DND-41 (cell line): ENCODE measurements around the gene NTRK1.

Source experiments
- ATAC-seq: fragments of 200-7000 bp; cut with Tn5 transposase; 3 replicates; pipeline ENCODE4 v1.9.1; 2021; ENCODE audit warnings: low read depth; ENCODE audit not compliant: insufficient read depth
- DNase-seq: peaks from one replicate; pipeline ENCODE4 v3.0.0-alpha.2; 2020
- H2AFZ ChIP-seq: 2 replicates; pipeline ENCODE4 v1.6.0; 2012; ENCODE audit warnings: low read depth, low read length
- H3K27ac ChIP-seq: 2 replicates; pipeline ENCODE4 v1.5.1; 2012; ENCODE audit warnings: low read length, inconsistent platforms
- H3K27me3 ChIP-seq: fragments of 200-600 bp; sonication (generic); 2 replicates; pipeline ENCODE4 v1.6.0; 2012; ENCODE audit warnings: low read length, mild to moderate bottlenecking, inconsistent platforms; ENCODE audit not compliant: insufficient read depth, poor library complexity
- H3K36me3 ChIP-seq: 2 replicates; pipeline ENCODE4 v1.5.1; 2012; ENCODE audit warnings: low read length, inconsistent platforms; ENCODE audit not compliant: insufficient read depth
- H3K4me1 ChIP-seq: 2 replicates; pipeline ENCODE4 v1.5.1; 2012; ENCODE audit warnings: mild to moderate bottlenecking, low read length; ENCODE audit not compliant: insufficient read depth
- H3K4me2 ChIP-seq: 2 replicates; pipeline ENCODE4 v1.6.0; 2012; ENCODE audit warnings: mild to moderate bottlenecking, moderate library complexity, low read length, inconsistent platforms; ENCODE audit not compliant: insufficient read depth
- H3K4me3 ChIP-seq, 2 experiments: fragments of 200-600 bp in 1 of 2; shearing (Covaris generic) in 1 of 2; 2 replicates each; pipeline ENCODE4 v1.5.1; 2012 to 2016; ENCODE audit warnings: inconsistent platforms in 2 of 2, low read length in 2 of 2, mild to moderate bottlenecking in 2 of 2, low read depth in 1 of 2, moderate library complexity in 1 of 2
- H3K79me2 ChIP-seq: 2 replicates; pipeline ENCODE4 v1.6.0; 2012; ENCODE audit warnings: low read length, inconsistent platforms; ENCODE audit not compliant: insufficient read depth
- H3K9ac ChIP-seq: 2 replicates; pipeline ENCODE4 v1.6.0; 2012; ENCODE audit warnings: low read depth, mild to moderate bottlenecking, inconsistent platforms, low read length, moderate library complexity
- H3K9me3 ChIP-seq: 2 replicates; pipeline ENCODE4 v1.5.1; 2012; ENCODE audit warnings: low read length, moderate library complexity, mild to moderate bottlenecking, inconsistent platforms; ENCODE audit not compliant: insufficient read depth, severe bottlenecking
- H4K20me1 ChIP-seq: 2 replicates; pipeline ENCODE4 v1.6.0; 2012; ENCODE audit warnings: low read length; ENCODE audit not compliant: insufficient read depth
- CTCF ChIP-seq: IDR thresholded peaks from 2 replicates; pipeline ENCODE4 v1.5.1; 2012; ENCODE audit warnings: borderline replicate concordance, low read length, moderate library complexity, mild to moderate bottlenecking; ENCODE audit not compliant: poor library complexity, severe bottlenecking; ENCODE audit errors: extremely low read depth
- EZH2 ChIP-seq: IDR thresholded peaks from 3 replicates; pipeline ENCODE4 v1.6.1; 2012; ENCODE audit warnings: borderline replicate concordance, low read depth, mild to moderate bottlenecking, moderate library complexity, low read length, inconsistent platforms; ENCODE audit not compliant: severe bottlenecking

NTRK1 gene

DNA sequence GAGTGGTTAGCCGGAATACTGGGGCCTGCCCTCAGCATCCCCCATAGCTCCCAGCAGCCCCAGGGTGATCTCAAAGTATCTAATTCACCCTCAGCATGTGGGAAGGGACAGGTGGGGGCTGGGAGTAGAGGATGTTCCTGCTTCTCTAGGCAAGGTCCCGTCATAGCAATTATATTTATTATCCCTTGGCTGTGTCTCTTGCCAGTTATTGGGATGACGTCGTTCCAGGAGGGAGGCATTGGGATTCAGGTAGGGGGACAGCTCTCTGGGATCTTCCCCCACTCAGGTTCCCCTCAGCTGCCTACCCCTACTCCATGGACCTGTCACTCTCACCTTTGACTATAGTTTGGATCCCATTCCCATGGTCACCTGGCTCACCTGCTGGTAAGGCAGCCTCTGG, 21.0 kb downstream of the NTRK1 start:
- Histone ChIP-seq H3K9ac (no peak overlapping the region), H3K4me2 (no peak overlapping the region), H3K36me3 (no peaks in the 10 kb centered on the region), H2AFZ (no peak overlapping the region), H3K4me1 (no peaks in the 10 kb centered on the region), H3K27me3 (peaks cover 24% of the 10 kb centered on the region), H3K27ac (no peak overlapping the region), H3K79me2 (no peaks in the 10 kb centered on the region), H3K4me3 (no peak overlapping the region), H3K9me3 (no peaks in the 10 kb centered on the region), H4K20me1 (peaks cover 3% of the 10 kb centered on the region)
- DNase-seq (no peak), ATAC-seq (no peak)
- TF ChIP-seq EZH2: no peak
- no peak for TF ChIP-seq CTCF

DNA sequence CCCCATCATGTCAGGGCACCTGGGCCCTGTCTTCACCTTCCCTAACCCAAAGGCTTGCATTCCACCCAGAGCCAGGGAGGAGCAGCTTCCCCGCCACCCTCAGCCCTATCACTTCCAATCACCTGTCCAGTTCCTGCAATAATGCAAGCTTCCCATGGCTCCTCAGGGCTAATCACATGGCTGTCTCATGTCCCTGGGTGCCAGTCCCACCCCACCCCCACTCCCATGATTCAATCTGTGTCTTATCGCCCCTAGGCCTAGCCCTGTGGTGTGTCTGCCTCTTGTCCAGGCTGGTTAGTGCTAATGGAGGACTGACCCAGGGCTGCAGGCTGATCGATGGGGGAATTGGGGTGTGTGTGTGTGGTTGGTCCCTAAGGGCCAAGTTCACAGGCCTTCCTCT, 21.9 kb downstream of the NTRK1 start:
- Histone ChIP-seq H3K4me3 (no peak overlapping the region), H4K20me1 (peaks cover 3% of the 10 kb centered on the region), H3K9ac (no peak overlapping the region), H2AFZ (no peak overlapping the region), H3K79me2 (no peaks in the 10 kb centered on the region), H3K36me3 (no peaks in the 10 kb centered on the region), H3K4me1 (no peaks in the 10 kb centered on the region), H3K4me2 (no peak overlapping the region), H3K27me3 (peaks cover 26% of the 10 kb centered on the region), H3K27ac (no peak overlapping the region), H3K9me3 (no peaks in the 10 kb centered on the region)
- ATAC-seq: no peak
- no peak for TF ChIP-seq CTCF
- TF ChIP-seq EZH2: no peak
- no peak for DNase-seq

GRCh38 chr1:156883919-156884318, 23.3 kb downstream of the NTRK1 start:
- H3K9ac ChIP-seq: no peak overlapping the region
- no peak for ATAC-seq
- peaks cover 21% of the 10 kb centered on the region for H3K27me3 ChIP-seq
- H3K4me1 ChIP-seq: no peaks in the 10 kb centered on the region
- no peak overlapping the region for H3K4me2 ChIP-seq
- no peak overlapping the region for H3K27ac ChIP-seq
- no peaks in the 10 kb centered on the region for H3K36me3 ChIP-seq
- no peak overlapping the region for H3K4me3 ChIP-seq
- H3K79me2 ChIP-seq: no peaks in the 10 kb centered on the region
- no peak for DNase-seq
- no peak overlapping the region for H2AFZ ChIP-seq
- TF ChIP-seq CTCF (no peak), EZH2 (no peak)
- H4K20me1 ChIP-seq: peaks cover 3% of the 10 kb centered on the region
- H3K9me3 ChIP-seq: no peaks in the 10 kb centered on the region

- TF ChIP-seq EZH2 (no peak), CTCF (no peak)
- no peaks in the 10 kb centered on the region for H3K9me3 ChIP-seq
- peaks cover 3% of the 10 kb centered on the region for H4K20me1 ChIP-seq
- no peak overlapping the region for H3K4me3 ChIP-seq
- no peak for ATAC-seq
- no peaks in the 10 kb centered on the region for H3K36me3 ChIP-seq
- no peak overlapping the region for H3K27ac ChIP-seq
- no peak overlapping the region for H2AFZ ChIP-seq
- H3K9ac ChIP-seq: no peak overlapping the region
- H3K4me2 ChIP-seq: no peak overlapping the region
- H3K4me1 ChIP-seq: no peaks in the 10 kb centered on the region
- H3K27me3 ChIP-seq: peaks cover 21% of the 10 kb centered on the region
- DNase-seq: no peak
- H3K79me2 ChIP-seq: no peaks in the 10 kb centered on the region
These were observed 24.0 kb downstream of the NTRK1 start for GRCh38 chr1:156884560-156885184.
